Midbrain (tissue), 1 donor: Measurements from ENCODE around the gene AKR1D1.
"Not testable (repeated sequence)": the region's sequence is repeated elsewhere in the genome, so short reads cannot be mapped to it uniquely, and the experiment has no call there.

Experiments used
- DNase-seq: peaks from one replicate; lab custom pipeline; 2025; lab: John Stamatoyannopoulos, UW

Gene AKR1D1

GRCh38 chr7:138122162-138122561, 45.9 kb downstream of the AKR1D1 start:
- no peak for DNase-seq

DNA sequence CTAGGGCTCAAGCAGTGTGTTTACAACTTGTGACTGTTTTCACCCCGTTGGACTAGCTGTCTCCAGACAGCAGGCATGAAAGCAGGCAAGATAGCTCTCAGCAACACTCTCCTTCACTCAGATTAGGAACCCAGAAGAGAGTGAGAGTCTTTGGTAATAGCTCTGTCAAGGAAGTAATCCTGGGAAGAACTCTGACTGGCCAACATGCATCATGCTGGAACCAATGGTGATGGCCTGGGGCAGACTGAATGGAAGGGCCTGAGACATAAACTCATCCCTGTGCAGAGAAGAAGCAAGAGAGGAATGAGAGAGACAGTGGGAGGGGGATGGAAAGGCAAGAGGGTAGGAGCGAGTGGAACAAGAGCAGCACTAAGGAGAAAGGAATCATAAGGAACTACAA, 48.9 kb downstream of the AKR1D1 start:
- DNase-seq = no peak

- DNase-seq = peak; percentile 0
Measured at GRCh38 chr7:138125598-138126111, 49.4 kb downstream of the AKR1D1 start.

- no peak for DNase-seq
Measured at GRCh38 chr7:138126928-138127327, 50.7 kb downstream of the AKR1D1 start.

GRCh38 chr7:138127996-138128395, 51.7 kb downstream of the AKR1D1 start:
- DNase-seq = no peak

- no peak for DNase-seq
Measured at GRCh38 chr7:138129551-138130165, 53.4 kb downstream of the AKR1D1 start.

DNA sequence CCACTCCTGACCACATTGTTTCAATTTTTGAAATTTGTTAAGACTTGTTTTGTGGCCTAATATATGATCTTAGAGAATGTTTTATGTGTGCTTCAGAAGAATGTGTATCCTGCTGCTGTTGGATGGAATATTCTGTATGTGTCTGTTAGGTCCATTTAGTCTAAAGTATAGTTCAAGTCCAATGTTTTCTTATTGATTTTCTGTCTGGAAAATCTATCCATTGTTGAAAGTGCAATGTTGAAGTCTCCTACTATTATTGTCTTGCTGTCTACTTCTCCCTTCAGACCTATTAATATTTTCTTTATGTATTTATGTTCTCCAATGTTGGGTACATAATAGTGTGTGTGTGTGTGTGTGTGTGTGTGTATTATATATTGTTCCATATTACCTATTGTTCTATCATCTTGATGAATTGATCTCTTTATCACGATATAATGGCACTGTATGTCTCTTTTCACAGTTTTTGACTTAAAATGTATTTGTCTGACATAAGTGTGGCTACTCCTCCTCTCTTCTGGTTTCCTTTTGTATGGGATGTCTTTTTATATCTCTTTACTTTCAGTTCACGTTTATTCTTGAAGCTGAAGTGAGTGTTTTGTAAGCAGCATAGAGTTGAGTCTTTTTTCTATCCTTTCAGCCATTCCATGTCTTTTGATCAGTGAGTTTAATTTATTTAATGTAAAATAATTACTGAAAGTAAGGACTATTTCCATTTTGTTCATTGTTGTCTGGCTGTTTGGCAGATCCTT, 61.3 kb downstream of the AKR1D1 start:
- DNase-seq = no peak

GRCh38 chr7:138138244-138138643, 62.0 kb downstream of the AKR1D1 start:
- DNase-seq = no peak

GRCh38 chr7:138142583-138143201, 66.4 kb downstream of the AKR1D1 start:
- no peak for DNase-seq

GRCh38 chr7:138144958-138145357, 68.7 kb downstream of the AKR1D1 start:
- DNase-seq = no peak

DNA sequence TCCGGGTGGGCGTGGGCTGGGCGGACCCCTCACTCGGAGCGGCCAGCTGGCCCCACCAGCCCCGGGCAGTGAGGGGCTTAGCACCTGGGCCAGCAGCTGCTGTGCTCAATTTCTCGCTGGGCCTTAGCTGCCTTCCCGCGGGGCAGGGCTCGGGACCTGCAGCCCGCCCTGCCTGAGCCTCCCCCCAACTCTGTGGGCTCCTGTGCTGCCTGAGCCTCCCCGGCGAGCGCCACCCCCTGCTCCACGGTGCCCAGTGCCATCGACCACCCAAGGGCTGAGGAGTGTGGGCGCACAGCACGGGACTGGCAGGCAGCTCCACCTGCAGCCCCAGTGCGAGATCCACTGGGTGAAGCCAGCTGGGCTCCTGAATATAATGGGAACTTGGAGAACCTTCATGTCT, 70.0 kb downstream of the AKR1D1 start:
- DNase-seq = not testable (repeated sequence)

GRCh38 chr7:138146757-138147734, 70.8 kb downstream of the AKR1D1 start:
- not testable (repeated sequence) for DNase-seq

- no peak for DNase-seq
Measured at GRCh38 chr7:138151731-138152577, 75.7 kb downstream of the AKR1D1 start.

- DNase-seq = no peak
Measured at GRCh38 chr7:138154661-138155060, 78.4 kb downstream of the AKR1D1 start.

DNA sequence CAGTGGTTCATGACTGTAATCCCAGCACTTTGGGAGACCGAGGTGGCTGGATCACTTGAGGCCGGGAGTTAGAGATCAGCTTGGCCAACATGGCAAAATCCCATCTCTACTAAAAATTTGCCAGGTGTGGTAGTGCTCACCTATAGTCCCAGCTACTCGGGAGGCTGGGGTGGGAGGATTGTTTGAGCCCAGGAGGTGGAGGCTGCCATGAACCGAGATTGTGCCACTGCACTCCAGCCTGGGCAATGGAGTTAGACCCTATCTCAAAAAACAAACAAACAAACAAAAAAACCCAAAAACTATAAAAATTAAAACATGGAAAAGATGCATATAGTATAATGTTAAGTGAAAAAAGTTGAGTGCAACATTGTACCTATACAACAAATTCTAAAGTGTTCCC, 81.4 kb downstream of the AKR1D1 start:
- DNase-seq = no peak

- no peak for DNase-seq
Measured at GRCh38 chr7:138158739-138159528, 82.7 kb downstream of the AKR1D1 start.

DNA sequence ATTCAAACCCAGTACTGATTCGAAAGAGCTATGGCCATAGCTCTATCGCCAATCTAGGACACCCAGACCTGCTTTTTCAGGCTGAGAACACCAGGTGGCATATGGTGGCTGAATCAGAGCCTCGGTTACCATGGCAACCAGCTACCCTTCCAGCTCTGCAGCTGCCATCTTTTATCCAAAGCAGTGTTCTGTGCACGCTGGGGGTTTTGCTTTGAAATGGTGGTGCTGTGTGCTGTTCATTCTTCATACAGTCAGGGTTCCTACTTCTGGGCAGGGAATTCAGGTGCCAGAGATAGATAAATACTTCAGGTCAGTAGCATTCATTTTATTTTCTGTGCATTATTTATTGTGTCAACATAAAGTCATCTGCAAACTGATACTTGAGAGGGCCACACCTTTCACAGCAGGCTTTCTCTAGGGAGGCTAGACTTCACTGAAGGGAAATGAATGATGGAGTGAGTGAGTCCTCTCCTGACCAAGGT, 85.4 kb downstream of the AKR1D1 start:
- peak; percentile 81 for DNase-seq

- DNase-seq = no peak
Measured at GRCh38 chr7:138162236-138162635, 86.0 kb downstream of the AKR1D1 start.

DNA sequence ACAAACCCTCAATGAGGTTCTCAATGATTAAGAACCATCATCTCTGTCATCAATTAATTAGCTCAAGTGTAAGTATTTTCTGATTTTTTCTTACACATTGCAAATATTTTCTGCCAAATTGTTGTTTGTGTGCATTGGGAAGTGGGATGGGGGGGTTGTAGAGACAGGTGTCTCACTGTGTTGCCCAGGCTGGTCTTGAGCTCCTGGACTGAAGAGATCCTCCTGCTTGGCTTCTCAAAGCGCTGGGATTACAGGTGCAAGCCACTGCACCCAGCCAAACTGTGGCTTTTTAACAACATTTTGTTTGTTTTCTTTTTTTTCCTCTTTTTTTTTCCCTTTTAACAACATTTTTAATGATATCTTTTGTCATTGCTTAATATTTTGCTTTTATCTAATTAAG, 87.5 kb downstream of the AKR1D1 start:
- DNase-seq = no peak

GRCh38 chr7:138164804-138165203, 88.5 kb downstream of the AKR1D1 start:
- no peak for DNase-seq
